Activated naive CD4-positive, alpha-beta T cell treated with anti-CD3 and anti-CD28 coated beads, Interleukin-2, amount 50 U/mL, for 72 hours (primary cell): Measurements from ENCODE around the gene CBR4. TPM values are rescaled to one million over a fixed set of nuclear protein-coding genes. Genes with fewer than 3 reads are reported as not detected.
"Not testable (repeated sequence)": the region's sequence is repeated elsewhere in the genome, so short reads cannot be mapped to it uniquely, and the experiment has no call there.

Experiments
- ATAC-seq, 2 donors: fragments of 150-1000 bp; cut with Tn5 transposase; 2 replicates each; pipeline ENCODE4 v1.10.0; 2021; ENCODE audit warnings: mild to moderate bottlenecking in 2 of 2, moderate library complexity in 2 of 2
- DNase-seq, 2 donors: peaks; one replicate each; pipeline ENCODE4 v3.0.0; 2021 to 2022; ENCODE audit warnings: low spot score in 2 of 2
- H3K27ac Mint-ChIP-seq, 2 donors: one replicate each; pipeline ENCODE4 v1.8.0; 2022; ENCODE audit warnings: mild to moderate bottlenecking in 2 of 2, mixed read lengths in 2 of 2
- H3K36me3 Mint-ChIP-seq, 2 donors: one replicate each; pipeline ENCODE4 v1.8.0; 2022; ENCODE audit warnings: mixed read lengths in 2 of 2
- H3K9me3 Mint-ChIP-seq, 2 donors: one replicate each; pipeline ENCODE4 v1.8.0; 2022; ENCODE audit warnings: mixed read lengths in 2 of 2
- total RNA-seq, 2 donors: library from RNA; stranded (reverse); gene quantifications; one replicate each; pipeline ENCODE4 v1.2.3, GENCODE V29; 2022

The CBR4 gene
- total RNA-seq, 2 donors from 2014 or later = 18.0 to 22.4 TPM

DNA sequence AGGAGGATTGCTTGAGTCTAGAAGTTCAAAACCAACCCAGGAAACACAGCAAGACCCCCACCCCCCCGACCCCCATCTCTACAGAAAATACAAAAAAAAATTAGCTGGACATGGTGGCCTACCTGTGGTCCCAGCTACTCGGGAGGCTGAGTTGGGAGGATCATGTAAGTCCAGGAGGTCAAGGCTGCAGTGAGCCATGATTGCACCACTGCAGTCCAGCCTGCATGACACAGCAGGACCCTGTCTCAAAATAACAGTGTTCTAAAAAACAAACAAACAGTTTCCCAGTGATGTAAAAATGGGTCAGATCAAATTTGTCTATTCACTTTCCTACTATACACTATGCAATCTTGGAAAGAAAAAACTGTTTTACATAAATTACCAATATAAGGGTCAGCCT lies 2.0 kb upstream of the CBR4 start:
- no peak for ATAC-seq
- DNase-seq = no peak
- Mint-ChIP-seq H3K36me3 (peaks cover 10 to 13% of the 10 kb centered on the region in 2 donors), H3K9me3 (no peaks in the 10 kb centered on the region), H3K27ac (no peak overlapping the region)

DNA sequence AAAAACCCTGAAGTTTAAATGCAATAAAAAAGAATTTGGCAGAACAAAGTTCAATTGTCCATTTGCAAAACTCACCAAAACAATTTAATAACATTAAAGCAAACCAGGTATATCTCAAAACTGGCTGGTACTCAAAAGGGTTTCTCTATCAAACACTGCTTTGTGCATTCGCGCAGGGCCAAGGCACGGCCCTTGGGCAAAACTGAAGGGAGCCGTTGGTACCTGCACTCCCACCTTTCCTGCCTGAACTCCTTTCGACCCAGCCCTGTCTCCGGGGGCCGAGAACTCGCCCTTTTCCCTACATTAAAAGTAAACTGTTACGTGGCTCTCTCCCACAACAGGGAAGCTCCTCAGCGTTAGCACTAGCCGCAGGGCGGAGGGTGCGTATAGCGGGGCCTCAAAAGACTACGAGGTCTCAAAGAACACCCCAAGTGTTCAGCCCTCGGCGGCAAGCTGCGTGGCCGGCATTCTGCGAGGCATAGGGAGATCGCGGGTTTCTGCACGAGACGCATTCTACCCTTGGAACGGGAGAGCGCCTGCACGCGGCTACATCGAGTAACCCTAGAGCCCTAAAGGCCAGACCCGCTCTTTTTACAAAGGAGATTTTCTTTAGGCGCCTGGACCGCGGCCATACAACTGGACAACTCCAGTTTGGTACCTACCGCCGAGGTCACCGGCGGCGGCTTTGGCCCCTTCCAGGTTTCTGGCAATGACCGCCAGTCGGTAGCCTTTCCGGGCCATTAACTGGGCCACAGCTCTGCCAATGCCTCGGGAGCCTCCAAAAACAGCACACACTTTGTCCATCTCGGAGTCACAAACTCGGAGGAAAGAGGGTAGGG lies 550 bp downstream of the CBR4 start:
- peak; percentile 43 for ATAC-seq
- H3K36me3 Mint-ChIP-seq = peaks cover 15 to 18% of the 10 kb centered on the region in 2 donors

DNA sequence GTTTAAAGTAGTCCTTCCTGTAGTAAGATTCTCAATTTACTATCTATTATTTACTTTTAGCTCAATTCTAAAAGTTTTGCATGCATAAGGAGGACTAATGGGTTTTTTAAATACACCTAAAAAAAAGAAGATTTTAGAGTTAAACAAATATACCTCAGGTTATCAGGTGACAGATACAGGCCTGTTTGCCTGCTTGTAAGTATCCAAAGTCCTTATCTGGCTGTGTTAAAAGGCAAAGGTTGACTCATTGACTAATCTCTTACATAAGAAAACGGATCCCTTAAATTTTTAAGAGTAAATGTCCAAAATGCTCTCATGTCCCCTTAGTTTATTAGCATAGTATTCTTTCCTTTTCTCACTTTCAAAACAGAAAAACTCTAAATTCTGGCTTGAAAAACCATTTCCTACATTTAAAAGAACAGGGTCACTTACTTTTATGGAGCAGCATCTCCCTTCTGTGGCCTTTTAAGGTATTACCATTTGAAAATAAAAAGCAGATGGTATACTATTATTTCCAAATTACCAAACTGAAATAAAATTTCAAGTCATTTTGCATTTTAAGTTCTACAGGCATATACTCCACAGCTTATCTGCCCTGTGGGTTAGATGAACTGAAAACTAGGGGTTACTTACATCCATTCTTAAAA lies 4.5 kb downstream of the CBR4 start:
- Mint-ChIP-seq H3K27ac (no peak overlapping the region), H3K36me3 (peaks cover 22 to 45% of the 10 kb centered on the region in 2 donors), H3K9me3 (no peaks in the 10 kb centered on the region)
- no peak for DNase-seq
- ATAC-seq = no peak

More for the DNA sequence above, 550 bp downstream of the CBR4 start:
- DNase-seq = peak; percentile 49 to 65
- Mint-ChIP-seq H3K27ac (peak overlapping the region; percentile 98 to 99), H3K9me3 (no peaks in the 10 kb centered on the region)

DNA sequence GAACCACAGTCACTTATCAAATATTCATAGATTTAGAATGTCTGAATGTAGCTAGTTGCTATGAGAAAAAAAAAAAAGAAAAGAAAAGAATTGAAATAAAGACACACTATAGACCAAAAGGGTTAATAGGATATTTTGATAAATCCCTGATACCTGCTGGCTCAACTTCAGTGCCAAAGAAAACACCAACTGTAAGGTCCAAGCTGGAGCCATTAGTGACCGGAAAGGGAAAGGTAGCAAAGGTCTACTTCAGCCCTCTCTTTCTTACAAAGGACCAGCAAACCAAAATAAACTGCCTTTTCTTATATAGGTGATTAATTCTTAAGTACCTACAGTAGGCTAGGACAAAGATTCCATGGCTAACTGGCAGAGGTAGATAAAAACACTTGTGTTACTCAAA lies 9.7 kb downstream of the CBR4 start:
- peaks cover 14 to 35% of the 10 kb centered on the region in 2 donors for H3K36me3 Mint-ChIP-seq
- H3K9me3 Mint-ChIP-seq = no peaks in the 10 kb centered on the region
- H3K27ac Mint-ChIP-seq = no peak overlapping the region
- ATAC-seq (no peak), DNase-seq (no peak)

DNA sequence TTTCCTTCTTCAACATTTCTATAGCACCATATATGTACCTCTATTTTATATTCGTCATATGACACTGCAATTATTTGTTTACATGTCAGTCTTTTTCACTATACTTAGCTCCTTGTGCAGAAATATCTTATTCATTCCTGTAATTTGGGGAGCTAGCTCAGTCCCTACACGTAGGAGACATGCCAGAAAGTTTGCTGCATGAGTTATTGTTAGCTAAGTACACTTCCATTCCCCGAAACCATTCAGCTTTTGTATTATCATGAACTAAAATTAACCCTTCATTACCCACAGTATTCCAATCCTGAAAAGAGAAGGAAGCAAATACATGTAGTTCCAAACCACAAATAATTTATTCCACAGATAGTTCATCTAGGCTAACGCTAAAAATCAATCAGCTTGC lies 10.2 kb downstream of the CBR4 start:
- Mint-ChIP-seq H3K36me3 (peaks cover 14 to 35% of the 10 kb centered on the region in 2 donors), H3K9me3 (no peaks in the 10 kb centered on the region), H3K27ac (no peak overlapping the region)
- DNase-seq (no peak), ATAC-seq (no peak)

DNA sequence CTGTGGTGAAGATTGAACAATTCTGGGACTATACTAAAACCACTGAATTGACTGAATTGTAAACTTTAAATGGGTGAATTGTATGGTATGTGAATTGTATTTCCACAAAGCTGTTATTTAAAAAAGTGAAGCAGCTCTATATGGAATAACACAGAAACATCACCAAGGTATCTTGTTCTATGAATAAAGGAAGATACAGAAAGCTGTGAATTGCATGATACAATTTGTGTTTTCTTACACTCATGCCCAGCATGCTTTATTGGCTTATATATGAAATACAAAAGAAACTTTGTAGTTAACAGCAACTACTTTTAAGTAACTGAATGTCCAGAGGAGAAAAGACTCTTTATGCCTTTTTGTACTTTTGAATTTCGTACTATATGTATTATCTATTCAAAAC lies 11.5 kb downstream of the CBR4 start:
- no peak overlapping the region for H3K27ac Mint-ChIP-seq
- peaks cover 8 to 25% of the 10 kb centered on the region in 2 donors for H3K36me3 Mint-ChIP-seq
- ATAC-seq = no peak
- no peak for DNase-seq
- no peaks in the 10 kb centered on the region for H3K9me3 Mint-ChIP-seq

DNA sequence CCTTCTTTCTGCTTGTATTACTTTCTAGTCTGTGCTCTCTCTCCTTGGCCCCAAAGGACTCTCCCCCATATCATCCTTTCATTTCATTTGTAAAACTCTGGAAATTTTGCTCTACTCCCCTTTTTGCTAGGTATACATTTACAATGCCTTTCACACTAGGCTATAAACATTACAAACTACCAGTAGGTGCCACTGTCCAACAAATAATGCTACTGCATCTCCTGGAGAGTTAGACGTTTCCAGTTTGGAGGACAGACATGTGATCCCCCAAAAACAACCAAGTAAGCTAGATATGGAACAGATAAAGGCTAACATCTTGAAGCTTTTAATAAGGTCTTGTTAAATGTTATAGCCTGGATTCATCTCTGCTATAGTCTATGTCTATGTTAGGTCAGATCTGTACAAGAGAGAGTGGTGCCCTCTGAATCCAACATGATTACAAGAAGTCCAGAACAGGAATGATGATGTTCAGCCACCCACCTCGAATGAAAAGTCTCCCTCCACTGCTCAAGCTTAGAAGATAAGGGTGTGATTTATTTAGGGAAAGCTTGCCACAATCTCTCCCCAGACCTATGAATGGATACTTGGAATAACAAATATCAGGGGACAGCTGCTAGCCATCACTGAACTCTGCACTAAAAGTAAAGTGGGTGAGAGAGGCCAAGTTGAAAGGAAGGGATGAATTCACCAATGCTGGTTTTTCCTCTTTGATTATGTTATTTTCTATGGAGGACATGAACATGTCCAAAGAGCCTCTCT lies 14.3 kb downstream of the CBR4 start:
- H3K36me3 Mint-ChIP-seq = peaks cover 4 to 10% of the 10 kb centered on the region in 2 donors
- DNase-seq = no peak
- no peaks in the 10 kb centered on the region for H3K9me3 Mint-ChIP-seq
- no peak overlapping the region for H3K27ac Mint-ChIP-seq
- no peak for ATAC-seq

DNA sequence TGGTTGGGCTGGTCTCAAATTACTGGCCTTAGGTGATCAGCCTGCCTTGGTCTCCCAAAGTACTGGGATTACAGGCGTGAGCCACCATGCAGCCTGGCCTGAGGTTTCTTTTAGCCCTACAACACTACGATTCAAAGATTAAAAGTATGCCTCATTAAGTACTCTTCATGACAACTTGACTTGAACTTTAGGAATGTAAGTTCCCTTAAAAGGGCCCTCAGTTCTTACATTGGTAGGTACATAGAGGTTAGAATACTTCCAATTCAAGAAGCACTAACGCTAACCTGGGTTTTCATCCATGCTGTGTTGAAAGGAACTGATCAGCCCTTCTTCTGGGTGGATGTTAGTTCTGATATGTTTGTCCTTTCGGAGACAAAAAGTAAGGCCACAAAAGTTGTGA lies 15.1 kb downstream of the CBR4 start:
- no peak for ATAC-seq
- H3K9me3 Mint-ChIP-seq = no peaks in the 10 kb centered on the region
- H3K27ac Mint-ChIP-seq = no peak overlapping the region
- no peak for DNase-seq
- H3K36me3 Mint-ChIP-seq = peaks cover 2 to 10% of the 10 kb centered on the region in 2 donors

DNA sequence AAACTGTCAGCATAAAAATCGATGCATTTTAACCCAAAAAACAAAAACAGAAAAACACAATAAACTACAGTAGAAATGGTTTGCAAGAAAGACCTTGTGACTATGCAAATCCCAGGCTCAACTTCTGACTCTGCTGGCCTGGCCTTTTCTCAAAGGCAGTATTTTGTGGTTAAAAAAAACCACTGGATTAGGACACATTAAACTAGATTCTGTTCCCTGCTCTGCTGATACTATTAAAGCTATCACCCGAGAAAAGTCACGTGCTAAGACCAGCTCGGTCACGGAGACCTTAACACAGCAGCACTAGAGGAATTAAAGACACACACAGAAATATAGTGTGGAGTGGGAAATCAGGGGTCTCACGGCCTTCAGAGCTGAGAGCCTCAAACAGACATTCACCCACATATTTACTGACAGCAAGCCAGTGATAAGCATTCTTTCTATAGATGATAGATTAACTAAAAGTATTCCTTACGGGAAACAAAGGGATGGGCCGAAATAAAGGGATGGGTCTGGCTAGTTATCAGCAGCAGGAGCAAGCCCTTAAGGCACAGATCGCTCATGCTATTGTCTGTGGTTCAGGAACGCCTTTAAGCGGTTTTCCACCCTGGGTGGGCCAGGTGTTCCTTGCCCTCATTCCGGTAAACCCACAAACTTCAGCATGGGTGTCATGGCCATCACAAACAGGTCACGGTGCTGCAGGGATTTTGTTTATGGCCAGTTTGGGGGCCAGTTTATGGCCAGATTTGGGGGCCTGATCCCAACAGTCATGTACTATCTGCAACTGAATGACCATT lies 16.1 kb downstream of the CBR4 start:
- Mint-ChIP-seq H3K9me3 (no peaks in the 10 kb centered on the region), H3K27ac (no peak overlapping the region), H3K36me3 (peaks cover 0 to 10% of the 10 kb centered on the region in 2 donors)
- no peak for DNase-seq
- no peak for ATAC-seq

DNA sequence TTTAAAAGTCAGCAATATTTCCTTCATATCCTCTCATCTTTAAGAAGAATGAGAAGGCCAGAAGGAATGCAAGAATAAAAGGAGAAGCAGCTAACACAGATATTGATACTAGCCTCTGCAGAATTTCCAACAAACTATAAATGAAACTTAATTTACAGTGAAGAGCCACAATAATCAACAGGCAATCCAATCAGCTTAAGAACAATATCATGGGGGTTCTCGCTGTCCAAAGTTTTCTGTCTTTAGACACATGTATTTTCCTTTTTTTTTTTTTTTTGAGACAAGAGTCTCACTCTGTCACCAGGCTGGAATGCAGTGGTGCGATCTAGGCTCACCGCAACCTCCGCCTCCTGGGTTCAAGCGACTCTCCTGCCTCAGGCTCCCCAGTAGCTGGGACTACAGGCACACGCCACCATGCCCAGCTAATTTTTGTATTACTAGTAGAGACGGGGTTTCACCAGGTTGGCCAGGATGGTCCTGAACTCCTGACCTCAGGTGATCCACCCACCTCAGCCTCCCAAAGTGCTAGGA lies 17.0 kb downstream of the CBR4 start:
- peaks cover 0 to 10% of the 10 kb centered on the region in 2 donors for H3K36me3 Mint-ChIP-seq
- not testable (repeated sequence) for ATAC-seq, H3K9me3 Mint-ChIP-seq, H3K27ac Mint-ChIP-seq, DNase-seq

DNA sequence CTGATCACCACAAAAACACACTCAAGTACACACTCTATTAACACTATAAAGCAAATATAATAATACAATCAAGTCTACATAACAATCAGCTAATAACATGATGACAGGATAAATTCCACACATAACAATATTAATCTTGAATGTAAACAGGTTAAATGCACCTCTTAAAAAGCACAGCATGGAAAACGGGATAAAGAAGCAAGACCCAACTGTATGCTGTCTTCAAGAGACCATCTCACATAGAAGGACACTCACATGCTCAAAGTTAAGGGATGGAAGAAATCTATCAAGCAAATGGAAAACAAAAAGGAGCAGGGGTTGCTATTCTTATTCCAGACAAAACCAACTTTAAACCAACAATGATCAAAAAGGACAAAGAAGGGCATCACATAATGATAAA lies 28.1 kb downstream of the CBR4 start:
- Mint-ChIP-seq H3K36me3 (peaks cover 55% of the 10 kb centered on the region in 2 donors), H3K9me3 (peaks cover 14 to 15% of the 10 kb centered on the region in 2 donors), H3K27ac (no peak overlapping the region)
- DNase-seq = no peak
- no peak for ATAC-seq

DNA sequence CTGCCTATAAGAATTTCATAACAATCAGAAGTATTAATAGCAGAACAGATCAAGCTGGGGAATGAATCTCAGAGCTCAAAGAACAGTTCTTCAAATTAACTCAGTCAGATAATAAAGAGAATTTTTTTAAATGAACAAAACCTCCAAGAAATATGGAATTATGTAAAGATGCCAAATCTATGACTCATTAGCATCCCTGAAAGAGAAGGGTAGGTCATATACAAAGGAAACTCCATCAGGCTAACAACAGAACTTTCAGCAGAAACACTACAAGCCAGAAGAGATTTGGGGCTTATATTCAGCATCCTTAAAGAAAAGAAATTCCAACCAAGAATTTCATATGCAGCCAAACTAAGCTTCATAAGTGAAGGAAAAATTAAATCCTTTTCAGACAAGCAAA lies 28.6 kb downstream of the CBR4 start:
- ATAC-seq (no peak), DNase-seq (no peak)
- Mint-ChIP-seq H3K9me3 (peaks cover 14 to 15% of the 10 kb centered on the region in 2 donors), H3K27ac (no peak overlapping the region), H3K36me3 (peaks cover 55% of the 10 kb centered on the region in 2 donors)

DNA sequence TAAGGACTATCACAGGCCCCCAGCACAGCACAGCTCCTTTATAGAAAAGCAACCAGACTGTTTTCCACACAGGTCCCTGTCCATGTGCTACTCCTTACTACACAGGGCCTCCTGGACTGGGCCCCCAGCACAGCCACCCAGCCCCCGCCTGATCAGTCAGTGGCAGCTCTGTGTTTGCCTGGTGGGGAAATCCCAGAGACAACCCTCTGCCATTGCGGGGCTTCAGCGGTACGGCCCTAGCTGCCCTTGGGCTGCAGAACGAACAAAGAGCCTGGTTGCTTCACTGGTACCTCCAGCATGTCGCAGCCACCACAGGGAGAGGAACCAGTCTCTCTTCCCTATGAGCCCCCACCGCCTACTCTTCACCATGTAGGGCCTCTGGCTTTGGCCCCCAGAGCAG lies 30.7 kb downstream of the CBR4 start:
- Mint-ChIP-seq H3K27ac (no peak overlapping the region), H3K9me3 (peaks cover 15 to 22% of the 10 kb centered on the region in 2 donors), H3K36me3 (peaks cover 39 to 40% of the 10 kb centered on the region in 2 donors)
- DNase-seq = no peak
- no peak for ATAC-seq

DNA sequence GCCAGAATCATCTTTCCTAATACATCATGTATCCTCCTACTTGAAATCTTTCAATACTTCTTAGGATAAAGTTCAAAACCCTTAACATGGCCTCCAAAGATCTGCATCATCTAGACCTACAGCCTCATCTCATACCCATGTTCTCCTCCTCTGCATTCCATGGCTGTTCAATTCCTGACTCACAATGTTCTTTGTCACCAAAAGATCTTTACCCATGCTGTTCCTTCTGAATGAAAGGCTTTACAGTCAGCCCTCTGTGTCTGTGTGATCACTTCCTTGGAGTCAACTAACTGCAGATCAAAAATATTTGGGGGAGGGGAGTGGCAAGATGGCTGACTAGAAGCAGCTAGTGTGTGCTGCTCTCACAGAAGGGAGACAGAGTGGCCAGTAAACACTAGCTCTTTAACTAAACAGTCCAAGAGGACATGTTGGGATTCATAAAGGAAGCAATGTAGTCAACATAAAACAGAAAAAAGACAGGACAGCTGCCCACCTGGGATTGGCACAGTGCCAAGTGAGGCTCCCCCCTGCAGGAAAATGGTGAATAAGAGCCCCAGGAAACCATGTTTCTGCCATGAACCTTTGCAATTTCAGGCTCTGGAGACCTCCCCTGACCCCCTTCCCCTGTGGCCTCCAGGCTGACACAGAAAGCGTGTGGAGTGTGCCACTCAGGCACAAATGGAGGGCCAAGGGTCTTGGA lies 31.9 kb downstream of the CBR4 start:
- Mint-ChIP-seq H3K27ac (no peak overlapping the region), H3K36me3 (peaks cover 27 to 38% of the 10 kb centered on the region in 2 donors), H3K9me3 (peaks cover 18 to 25% of the 10 kb centered on the region in 2 donors)
- no peak for DNase-seq
- ATAC-seq = no peak

DNA sequence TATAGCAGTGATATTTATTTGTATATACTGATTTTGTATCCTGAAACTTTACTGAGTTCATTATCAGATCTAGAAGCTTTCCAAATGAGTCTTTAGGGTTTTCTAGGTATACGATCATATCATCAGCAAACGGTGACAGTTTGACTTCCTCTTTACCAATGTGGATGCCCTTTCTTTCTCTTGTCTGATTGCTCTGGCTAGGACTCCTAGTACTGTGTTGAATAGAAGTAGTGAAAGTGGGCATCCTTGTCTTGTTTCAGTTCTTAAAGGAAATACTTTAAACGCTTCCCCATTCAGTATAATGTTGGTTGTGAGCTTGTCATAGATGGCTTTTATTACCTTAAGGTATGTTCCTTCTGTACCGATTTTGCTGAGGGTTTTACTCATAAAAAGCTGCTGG lies 37.5 kb downstream of the CBR4 start:
- Mint-ChIP-seq H3K9me3 (peaks cover 30 to 41% of the 10 kb centered on the region in 2 donors), H3K27ac (no peak overlapping the region), H3K36me3 (peaks cover 0 to 25% of the 10 kb centered on the region in 2 donors)
- no peak for DNase-seq
- no peak for ATAC-seq

DNA sequence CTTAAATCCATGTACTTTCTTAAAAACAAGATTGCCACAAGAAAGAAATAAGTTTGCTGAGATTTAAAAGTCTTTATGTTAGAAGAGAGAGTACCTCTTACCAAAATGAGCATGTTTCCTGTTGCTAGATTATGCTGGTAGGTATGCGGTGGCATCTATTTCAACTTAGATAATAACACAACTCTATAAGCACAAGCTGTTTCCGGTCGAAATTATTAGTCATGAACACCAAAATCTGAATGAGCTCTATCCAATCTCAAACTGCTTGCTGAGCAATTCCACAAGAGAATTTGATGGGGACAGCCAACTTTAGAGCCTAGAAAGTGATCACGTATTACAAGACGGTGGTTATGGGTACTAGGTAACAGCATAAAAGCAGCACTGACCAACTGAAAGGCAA lies 49.3 kb downstream of the CBR4 start:
- Mint-ChIP-seq H3K27ac (no peak overlapping the region), H3K36me3 (peaks cover 0 to 5% of the 10 kb centered on the region in 2 donors), H3K9me3 (peaks cover 3 to 6% of the 10 kb centered on the region in 2 donors)
- DNase-seq = no peak
- ATAC-seq = no peak
